PC-3 (cell line): ENCODE measurements around the gene CISTR. TPM values are rescaled to one million over a fixed set of nuclear protein-coding genes. Genes with fewer than 3 reads are reported as not detected.

Experiments used
- ATAC-seq: fragments of 200-7000 bp; cut with Tn5 transposase; 2 replicates; pipeline ENCODE4 v1.9.1; 2020; ENCODE audit warnings: mild to moderate bottlenecking, moderate library complexity
- BruUV-seq: library from RNA; stranded (reverse); fragments of 400-500 nt; replicated peaks from 2 replicates; lab custom pipeline; 2021; lab: Mats Ljungman, UMichigan
- CTCF ChIA-PET: fragments of 300-600 bp; sonication (Branson Sonifier 250); formaldehyde crosslinking; loops from one replicate; lab custom pipeline; 2022; ENCODE audit warnings: antibody characterized with exemption; lab: Charles Lee
- POLR2A ChIA-PET: fragments of 300-600 bp; sonication (Branson Sonifier 250); formaldehyde crosslinking; loops from one replicate; lab custom pipeline; 2022; ENCODE audit warnings: antibody characterized with exemption; ENCODE audit not compliant: unreplicated experiment; lab: Charles Lee
- DNase-seq: peaks from one replicate; pipeline ENCODE4 v3.0.0-alpha.2; 2015
- H2AFZ ChIP-seq: fragments of 300-600 bp; sonication (generic); 2 replicates; pipeline ENCODE4 v1.6.0; 2016; ENCODE audit warnings: antibody characterized with exemption, low read length
- H3F3A ChIP-seq: fragments of 300-600 bp; sonication (generic); one replicate; pipeline ENCODE4 v1.6.0; 2017; ENCODE audit warnings: antibody characterized with exemption, low read length, control low read depth, mild to moderate bottlenecking; ENCODE audit not compliant: unreplicated experiment
- H3K27ac ChIP-seq: fragments of 300-600 bp; sonication (generic); 2 replicates; pipeline ENCODE4 v1.5.1; 2016; ENCODE audit warnings: mild to moderate bottlenecking, low read length
- H3K27me3 ChIP-seq: fragments of 300-600 bp; sonication (generic); 2 replicates; pipeline ENCODE4 v1.6.1; 2016; ENCODE audit warnings: low read length, mixed read lengths
- H3K36me3 ChIP-seq: fragments of 300-600 bp; sonication (generic); 2 replicates; pipeline ENCODE4 v1.6.1; 2016; ENCODE audit warnings: low read depth, mixed run types, low read length, mixed read lengths
- H3K4me1 ChIP-seq: fragments of 300-600 bp; sonication (generic); 2 replicates; pipeline ENCODE4 v1.5.1; 2016; ENCODE audit warnings: low read length; ENCODE audit not compliant: insufficient read depth
- H3K4me2 ChIP-seq: fragments of 300-600 bp; sonication (generic); 2 replicates; pipeline ENCODE4 v1.6.0; 2016; ENCODE audit warnings: low read length
- H3K4me3 ChIP-seq: fragments of 300-600 bp; sonication (generic); 2 replicates; pipeline ENCODE4 v1.5.1; 2016; ENCODE audit warnings: mild to moderate bottlenecking, low read length, mixed read lengths
- H3K79me2 ChIP-seq: fragments of 300-600 bp; sonication (generic); 2 replicates; pipeline ENCODE4 v1.6.1; 2017; ENCODE audit warnings: low read length, mixed read lengths
- H3K9ac ChIP-seq: fragments of 300-600 bp; sonication (generic); 2 replicates; pipeline ENCODE4 v1.6.0; 2016; ENCODE audit warnings: mild to moderate bottlenecking, low read length
- H3K9me2 ChIP-seq: fragments of 300-600 bp; sonication (generic); replicated peaks from 2 replicates; pipeline ENCODE4 v1.6.1; 2016; ENCODE audit warnings: mixed run types, low read length, mixed read lengths
- H3K9me3 ChIP-seq: fragments of 300-600 bp; sonication (generic); 2 replicates; pipeline ENCODE4 v1.6.1; 2016; ENCODE audit warnings: low read length, mixed read lengths
- H4K20me1 ChIP-seq: fragments of 300-600 bp; sonication (generic); 2 replicates; pipeline ENCODE4 v1.6.1; 2016; ENCODE audit warnings: low read length, mixed read lengths
- EZH2 ChIP-seq: fragments of 300-600 bp; sonication (generic); IDR thresholded peaks from one replicate; pipeline ENCODE4 v1.6.1; 2017; ENCODE audit warnings: antibody characterized with exemption, mild to moderate bottlenecking, low read length; ENCODE audit not compliant: unreplicated experiment
- EZH2phosphoT487 ChIP-seq: fragments of 300-600 bp; sonication (generic); IDR thresholded peaks from 2 replicates; pipeline ENCODE4 v1.6.1; 2018; ENCODE audit warnings: mild to moderate bottlenecking, antibody characterized with exemption, low read length, borderline replicate concordance
- intact Hi-C: fragments of 100-400 bp; cut with micrococcal nuclease; formaldehyde crosslinking; loops from 2 replicates; pipeline ENCODE4 v1.9.0; 2023
- total RNA-seq: library from RNA; depleted of rRNA; stranded (reverse); fragments of >200 nt; gene quantifications from 2 replicates; pipeline ENCODE4 v1.2.3, GENCODE V29; 2014
- TF ChIP-seq, protein P1 (sequence below): fragments of 300-600 bp; sonication (generic); conservative IDR thresholded peaks from 2 replicates; pipeline ENCODE4 v1.5.1; 2017; ENCODE audit warnings: antibody characterized with exemption, low read depth, mild to moderate bottlenecking, low read length

The CISTR gene
- total RNA-seq, 1 experiment from 2014 or later = not detected

DNA sequence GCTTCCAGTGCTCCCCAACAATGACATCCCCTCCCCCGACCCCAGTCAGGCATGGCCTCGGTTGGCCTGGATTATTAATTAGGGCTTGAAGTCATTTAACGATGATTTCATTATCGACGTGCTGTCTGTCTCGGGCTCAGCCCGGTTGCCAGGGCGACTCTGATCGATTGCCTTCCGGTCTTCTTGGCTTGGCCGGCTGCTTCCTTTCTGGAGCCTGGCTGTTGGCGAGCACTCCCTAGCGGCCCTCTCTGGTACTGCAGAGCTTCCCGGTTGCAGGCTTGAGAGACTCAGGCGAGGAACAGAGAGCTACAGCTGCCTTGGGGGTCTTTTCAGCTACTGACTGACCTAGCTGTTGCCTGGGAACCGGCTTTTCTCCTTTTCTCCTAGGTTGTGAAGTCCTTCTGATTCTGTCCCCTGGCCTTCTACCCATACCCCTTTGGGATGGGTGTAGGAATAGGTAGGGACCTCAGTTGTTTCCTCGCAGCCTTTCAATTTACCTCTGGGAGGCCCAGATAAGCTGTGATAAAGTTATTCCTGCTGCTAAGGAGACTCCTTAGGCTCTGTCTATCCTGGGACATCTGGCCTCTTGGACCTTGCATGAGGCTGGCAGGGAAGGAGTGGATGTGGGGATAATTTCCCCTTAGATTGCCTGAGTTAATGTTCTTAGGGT is 5.5 kb upstream of the CISTR start:
- TF ChIP-seq, protein P1, sequence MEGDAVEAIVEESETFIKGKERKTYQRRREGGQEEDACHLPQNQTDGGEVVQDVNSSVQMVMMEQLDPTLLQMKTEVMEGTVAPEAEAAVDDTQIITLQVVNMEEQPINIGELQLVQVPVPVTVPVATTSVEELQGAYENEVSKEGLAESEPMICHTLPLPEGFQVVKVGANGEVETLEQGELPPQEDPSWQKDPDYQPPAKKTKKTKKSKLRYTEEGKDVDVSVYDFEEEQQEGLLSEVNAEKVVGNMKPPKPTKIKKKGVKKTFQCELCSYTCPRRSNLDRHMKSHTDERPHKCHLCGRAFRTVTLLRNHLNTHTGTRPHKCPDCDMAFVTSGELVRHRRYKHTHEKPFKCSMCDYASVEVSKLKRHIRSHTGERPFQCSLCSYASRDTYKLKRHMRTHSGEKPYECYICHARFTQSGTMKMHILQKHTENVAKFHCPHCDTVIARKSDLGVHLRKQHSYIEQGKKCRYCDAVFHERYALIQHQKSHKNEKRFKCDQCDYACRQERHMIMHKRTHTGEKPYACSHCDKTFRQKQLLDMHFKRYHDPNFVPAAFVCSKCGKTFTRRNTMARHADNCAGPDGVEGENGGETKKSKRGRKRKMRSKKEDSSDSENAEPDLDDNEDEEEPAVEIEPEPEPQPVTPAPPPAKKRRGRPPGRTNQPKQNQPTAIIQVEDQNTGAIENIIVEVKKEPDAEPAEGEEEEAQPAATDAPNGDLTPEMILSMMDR = peak; percentile 93
- TF ChIP-seq EZH2phosphoT487 = no peak
- DNase-seq (peak; percentile 80), ATAC-seq (peak; percentile 43)
- Histone ChIP-seq H3K36me3 (no peaks in the 10 kb centered on the region), H4K20me1 (no peaks in the 10 kb centered on the region), H3K27ac (no peak overlapping the region), H3K4me1 (peaks cover 10% of the 10 kb centered on the region), H3K9me3 (no peaks in the 10 kb centered on the region), H3K27me3 (no peaks in the 10 kb centered on the region), H3K9me2 (no peaks in the 10 kb centered on the region), H3K79me2 (no peaks in the 10 kb centered on the region), H3K4me2 (peak overlapping the region; percentile 61; the same call in 1 of the 2 replicates), H3K9ac (no peak overlapping the region), H2AFZ (peak overlapping the region; percentile 24; the same call in 1 of the 2 replicates), H3F3A (no peaks in the 10 kb centered on the region), H3K4me3 (peak overlapping the region; percentile 34; the same call in 1 of the 2 replicates)
- intact Hi-C loops = no loop called here
- BruUV-seq = no TSS peak
- POLR2A ChIA-PET = no interaction called here
- CTCF ChIA-PET = interaction anchor here (0.6 to 0.8 kb wide), 6 partner anchors 27 to 434 kb away, joined by 3 to 15 read pairs (median 4); no protein-coding TSS in a partner anchor

DNA sequence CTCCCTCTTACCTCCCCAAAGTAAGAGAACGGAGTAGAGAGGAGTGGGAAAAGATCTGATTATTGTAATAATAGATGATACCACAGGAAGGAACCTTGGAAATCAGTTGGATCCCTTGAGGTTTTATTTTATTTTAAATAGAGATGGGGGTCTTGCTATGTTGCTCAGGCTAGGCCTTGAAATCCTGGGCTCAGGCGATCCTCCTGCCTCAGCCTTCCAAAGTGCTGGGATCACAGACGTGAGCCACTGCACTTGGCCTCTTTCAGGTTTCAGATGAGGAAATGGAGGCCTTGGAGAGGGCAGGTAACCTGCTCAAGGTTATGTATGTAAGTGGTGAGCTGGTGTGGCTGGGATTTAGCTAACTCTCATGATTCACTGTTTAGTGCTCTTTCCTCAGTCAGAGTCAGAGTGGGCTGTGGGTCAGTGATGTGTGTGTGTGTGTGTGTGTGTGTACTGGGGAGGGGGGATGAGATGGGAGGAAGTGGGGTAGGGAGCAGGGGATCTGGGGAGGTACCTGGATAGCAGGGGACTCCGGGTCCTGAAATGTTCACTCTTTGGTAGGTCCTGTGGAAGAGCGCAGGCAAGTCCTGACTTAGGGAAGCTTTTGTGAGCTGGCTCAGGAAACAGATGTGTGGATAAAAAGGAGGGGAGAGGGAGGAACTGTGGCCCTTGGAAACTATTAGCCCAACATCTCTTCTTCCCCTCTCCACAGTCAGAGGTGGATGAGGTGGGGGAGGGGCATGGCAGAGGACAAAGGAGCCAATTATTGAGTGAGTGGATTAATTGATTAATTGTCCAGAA is 4.7 kb upstream of the CISTR start:
- BruUV-seq = no TSS peak
- no peaks in the 10 kb centered on the region for H4K20me1 ChIP-seq
- peak overlapping the region; percentile 34; the same call in 1 of the 2 replicates for H3K4me3 ChIP-seq
- H3F3A ChIP-seq = no peaks in the 10 kb centered on the region
- DNase-seq (no peak), ATAC-seq (no peak)
- no peaks in the 10 kb centered on the region for H3K9me3 ChIP-seq
- no peaks in the 10 kb centered on the region for H3K27me3 ChIP-seq
- peak overlapping the region; percentile 61; the same call in 1 of the 2 replicates for H3K4me2 ChIP-seq
- no peak for TF ChIP-seq EZH2
- TF ChIP-seq, protein P1 = no peak
- TF ChIP-seq EZH2phosphoT487 = no peak
- peaks cover 10% of the 10 kb centered on the region for H3K4me1 ChIP-seq
- POLR2A ChIA-PET = no interaction called here
- no peak overlapping the region for H3K9ac ChIP-seq
- H3K79me2 ChIP-seq = no peaks in the 10 kb centered on the region
- CTCF ChIA-PET = interaction anchor here (0.6 to 0.8 kb wide), 4 partner anchors 10 to 246 kb away, joined by 3 to 15 read pairs (median 4); no protein-coding TSS in a partner anchor
- no peaks in the 10 kb centered on the region for H3K9me2 ChIP-seq
- intact Hi-C loops = no loop called here
- H2AFZ ChIP-seq = peak overlapping the region; percentile 24; the same call in 1 of the 2 replicates
- no peak overlapping the region for H3K27ac ChIP-seq
- no peaks in the 10 kb centered on the region for H3K36me3 ChIP-seq
